Vagina (tissue), 2 donors: ENCODE data around the gene MOGAT3. TPM values are rescaled to one million over a fixed set of nuclear protein-coding genes. Genes with fewer than 3 reads are reported as not detected.

ENCODE experiments used
- DNase-seq, 2 donors: peaks; one replicate each; pipeline ENCODE4 v3.0.0-alpha.2; 2017; ENCODE audit errors: extremely low spot score in 2 of 2
- H3K27ac ChIP-seq: fragments of 200-600 bp; sonication (generic); one replicate; pipeline ENCODE4 v1.5.1; 2019
- H3K27me3 ChIP-seq: fragments of 200-600 bp; sonication (generic); one replicate; pipeline ENCODE4 v1.5.1; 2019
- H3K36me3 ChIP-seq, 2 donors: fragments of 200-600 bp; sonication (generic); one replicate each; pipeline ENCODE4 v1.5.1; 2017 to 2019
- H3K4me1 ChIP-seq: fragments of 200-600 bp; sonication (generic); one replicate; pipeline ENCODE4 v1.5.1; 2019
- H3K4me3 ChIP-seq, 2 donors: fragments of 200-600 bp; sonication (generic); 1 replicate in 1 of 2; 2 replicates in 1 of 2; pipeline ENCODE4 v1.5.1; 2016 to 2019
- H3K9me3 ChIP-seq: fragments of 200-600 bp; sonication (generic); one replicate; pipeline ENCODE4 v1.5.1; 2019
- CTCF ChIP-seq, 3 experiments: fragments of 450-650 bp in 2 of 3; fragments of 200-600 bp in 1 of 3; sonication (generic) in 1 of 3; IDR thresholded peaks; one replicate each; pipeline ENCODE4 v1.5.1; 2017 to 2019; ENCODE audit warnings: antibody characterized with exemption in 3 of 3, mild to moderate bottlenecking in 2 of 3, moderate library complexity in 2 of 3
- POLR2A ChIP-seq, 2 donors: fragments of 450-650 bp; IDR thresholded peaks; one replicate each; pipeline ENCODE4 v1.6.1; 2017; ENCODE audit warnings: antibody characterized with exemption in 2 of 2, mild to moderate bottlenecking in 2 of 2, moderate library complexity in 2 of 2
- POLR2AphosphoS5 ChIP-seq, 2 donors: sonication (generic); formaldehyde crosslinking; IDR thresholded peaks; one replicate each; pipeline ENCODE4 v1.9.0; 2017; ENCODE audit warnings: antibody characterized with exemption in 2 of 2, mild to moderate bottlenecking in 2 of 2, low read depth in 1 of 2; ENCODE audit not compliant: insufficient read depth in 1 of 2
- intact Hi-C: fragments of 100-400 bp; cut with DNase I; formaldehyde crosslinking; loops from one replicate; pipeline ENCODE4 v1.15.1; 2023
- total RNA-seq: library from RNA; depleted of rRNA; stranded (reverse); fragments of >200 nt; gene quantifications from one replicate; pipeline ENCODE4 v1.2.3, GENCODE V29; 2016

Gene MOGAT3
- total RNA-seq, 1 donor from 2014 or later = not detected

- Histone ChIP-seq H3K36me3 (no peaks in the 10 kb centered on the region), H3K27ac (no peak overlapping the region), H3K4me1 (no peaks in the 10 kb centered on the region), H3K4me3 (no peak overlapping the region), H3K27me3 (no peaks in the 10 kb centered on the region), H3K9me3 (no peaks in the 10 kb centered on the region)
- DNase-seq = no peak
- TF ChIP-seq POLR2AphosphoS5 (IDR thresholded peaks at IDR 0.05; ENCODE audit: insufficient read depth in 1 of 2, low read depth in 1 of 2) (no peak), POLR2A (IDR thresholded peaks at IDR 0.05) (no peak), CTCF (IDR thresholded peaks at IDR 0.05) (no peak)
- intact Hi-C loops = no loop called here
Observed at GRCh38 chr7:101185258-101185839, 15.5 kb downstream of the MOGAT3 start.

- intact Hi-C loops = no loop called here
- H3K36me3 ChIP-seq = no peaks in the 10 kb centered on the region
- no peak within 1 kb of the TSS for H3K27ac ChIP-seq
- peaks cover 9% of the 10 kb centered on the region for H3K4me1 ChIP-seq
- H3K27me3 ChIP-seq = peaks cover 7% of the 10 kb centered on the region
- H3K4me3 ChIP-seq = peak within 1 kb of the TSS in 1 of 2 donors; percentile 11
- no peaks in the 10 kb centered on the region for H3K9me3 ChIP-seq
- TF ChIP-seq CTCF (IDR thresholded peaks at IDR 0.05) (no peak), POLR2A (IDR thresholded peaks at IDR 0.05) (no peak), POLR2AphosphoS5 (IDR thresholded peaks at IDR 0.05; ENCODE audit: insufficient read depth in 1 of 2, low read depth in 1 of 2) (no peak)
- DNase-seq = no peak
Observed at GRCh38 chr7:101180130-101180755, 20.6 kb downstream of the MOGAT3 start, which contains the start of gene NAT16. NAT16 (minus strand) TSS chr7:101180293; CDS start chr7:101174807, 5,486 bp downstream.

- Histone ChIP-seq H3K4me3 (peak overlapping the region in 1 of 2 donors; percentile 11), H3K27me3 (peaks cover 7% of the 10 kb centered on the region), H3K4me1 (peaks cover 9% of the 10 kb centered on the region), H3K36me3 (no peaks in the 10 kb centered on the region), H3K27ac (no peak overlapping the region), H3K9me3 (no peaks in the 10 kb centered on the region)
- TF ChIP-seq POLR2A (IDR thresholded peaks at IDR 0.05) (no peak), POLR2AphosphoS5 (IDR thresholded peaks at IDR 0.05; ENCODE audit: insufficient read depth in 1 of 2, low read depth in 1 of 2) (no peak), CTCF (IDR thresholded peaks at IDR 0.05) (no peak)
- intact Hi-C loops = no loop called here
- no peak for DNase-seq
Observed at GRCh38 chr7:101179713-101180112, 21.1 kb downstream of the MOGAT3 start.

- intact Hi-C loops = no loop called here
- peaks cover 9% of the 10 kb centered on the region for H3K4me1 ChIP-seq
- H3K36me3 ChIP-seq = no peaks in the 10 kb centered on the region
- no peak overlapping the region for H3K27ac ChIP-seq
- no peak overlapping the region for H3K4me3 ChIP-seq
- no peak for DNase-seq
- peaks cover 12% of the 10 kb centered on the region for H3K27me3 ChIP-seq
- no peaks in the 10 kb centered on the region for H3K9me3 ChIP-seq
- TF ChIP-seq POLR2A (IDR thresholded peaks at IDR 0.05) (no peak), POLR2AphosphoS5 (IDR thresholded peaks at IDR 0.05; ENCODE audit: insufficient read depth in 1 of 2, low read depth in 1 of 2) (no peak), CTCF (IDR thresholded peaks at IDR 0.05) (no peak)
Observed at GRCh38 chr7:101179117-101179516, 21.7 kb downstream of the MOGAT3 start.

- DNase-seq = no peak
- Histone ChIP-seq H3K9me3 (no peaks in the 10 kb centered on the region), H3K4me1 (peaks cover 21% of the 10 kb centered on the region), H3K27ac (no peak overlapping the region), H3K27me3 (peaks cover 25% of the 10 kb centered on the region), H3K4me3 (no peak overlapping the region), H3K36me3 (no peaks in the 10 kb centered on the region)
- no peak for TF ChIP-seq CTCF (IDR thresholded peaks at IDR 0.05)
- TF ChIP-seq POLR2AphosphoS5 (IDR thresholded peaks at IDR 0.05; ENCODE audit: insufficient read depth in 1 of 2, low read depth in 1 of 2) = no peak
- no peak for TF ChIP-seq POLR2A (IDR thresholded peaks at IDR 0.05)
- intact Hi-C loops = no loop called here
Observed at GRCh38 chr7:101177644-101178043, 23.2 kb downstream of the MOGAT3 start.
